GM11168 (cell line): ENCODE results near the gene NUCKS1.

Source experiments
- in situ Hi-C: fragments of 300-500 bp; cut with MboI; formaldehyde crosslinking; loops from one replicate; pipeline ENCODE4 v1.12.0; 2022; ENCODE audit warnings: low sequenced_read_pairs; ENCODE audit not compliant: unreplicated experiment

The NUCKS1 gene

GRCh38 chr1:205706601-205707502 lies 43.1 kb downstream of the NUCKS1 start:
- in situ Hi-C loops, result no loop called here

GRCh38 chr1:205704903-205705302 lies 45.1 kb downstream of the NUCKS1 start:
- in situ Hi-C loops, result no loop called here

DNA sequence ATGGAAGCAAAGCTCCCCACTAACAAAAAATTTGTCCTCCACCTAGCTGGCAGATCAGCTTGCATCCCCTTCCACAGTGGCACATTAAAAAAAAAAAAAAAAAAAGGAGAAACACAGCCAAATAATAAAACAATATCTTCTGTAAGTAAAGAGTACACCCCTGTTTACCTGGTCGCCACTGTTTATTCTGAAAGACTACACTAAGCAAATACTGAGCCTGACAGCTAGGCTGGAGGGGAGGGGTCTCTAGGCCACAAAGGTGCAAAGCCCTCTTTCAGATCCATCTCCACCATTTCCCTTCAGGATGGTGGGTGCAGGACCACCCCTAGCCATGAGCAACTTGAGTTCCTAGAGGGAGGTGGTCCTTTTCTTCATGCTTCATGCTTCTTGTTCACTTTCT lies 46.9 kb downstream of the NUCKS1 start:
- in situ Hi-C loops, result no loop called here

GRCh38 chr1:205701891-205702290 lies 48.1 kb downstream of the NUCKS1 start:
- in situ Hi-C loops, result no loop called here

DNA sequence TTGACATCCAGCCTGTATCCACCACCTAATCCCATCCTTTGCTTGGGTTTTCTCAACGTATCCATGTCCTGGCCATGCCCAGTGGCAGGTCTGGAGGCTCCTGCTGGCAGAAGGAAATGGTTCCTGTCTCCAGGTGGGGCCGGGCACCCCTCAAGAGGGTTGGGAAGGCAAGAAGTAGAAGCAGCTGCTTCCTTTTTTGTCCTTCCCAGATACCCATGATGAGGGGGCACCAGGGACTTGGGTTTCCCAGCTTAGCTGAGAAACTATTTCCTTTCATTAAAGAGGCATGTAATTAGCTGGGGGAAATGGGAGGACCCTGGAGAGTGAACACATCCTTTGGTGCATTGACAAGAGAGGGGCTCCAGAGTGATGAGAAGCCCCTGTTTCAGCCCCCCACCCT lies 48.6 kb downstream of the NUCKS1 start:
- in situ Hi-C loops, result no loop called here

GRCh38 chr1:205700865-205701401 lies 49.0 kb downstream of the NUCKS1 start:
- in situ Hi-C loops, result no loop called here

DNA sequence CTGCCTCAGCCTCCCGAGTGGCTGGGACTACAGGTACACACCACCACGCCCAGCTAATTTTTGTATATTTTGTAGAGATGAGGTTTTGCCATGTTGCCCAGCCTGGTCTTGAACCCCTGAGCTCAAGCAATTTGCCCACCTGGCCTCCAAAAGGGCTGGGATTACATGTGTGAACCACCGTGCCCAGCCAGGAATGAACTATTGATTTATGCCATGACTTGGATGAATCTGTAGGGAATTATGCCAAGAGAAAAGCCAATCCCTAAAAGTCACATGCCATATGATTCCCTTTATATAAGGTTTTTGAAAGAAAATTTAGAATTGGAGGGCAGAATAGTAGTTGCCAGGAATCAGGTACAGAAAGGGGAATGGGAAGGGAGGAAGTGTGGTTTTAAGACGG lies 50.6 kb downstream of the NUCKS1 start:
- in situ Hi-C loops, result no loop called here

DNA sequence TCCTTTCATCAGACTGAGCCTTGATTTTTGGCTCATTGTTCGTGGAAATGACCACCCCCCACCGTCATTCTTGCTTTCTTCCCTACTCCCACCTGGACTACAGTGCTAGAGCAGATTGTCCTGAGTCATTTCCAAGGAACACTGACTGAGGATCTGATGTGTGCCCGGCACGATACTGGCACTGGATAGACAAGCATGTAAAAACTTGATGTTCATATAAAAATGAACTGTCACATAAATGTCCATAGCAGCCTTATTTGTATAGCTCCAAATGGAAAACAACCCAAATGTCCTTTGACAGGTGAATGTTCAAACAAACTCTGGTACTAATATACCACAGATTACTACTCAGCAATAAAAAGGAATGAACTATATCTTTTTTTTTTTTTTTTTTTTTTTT lies 51.1 kb downstream of the NUCKS1 start:
- in situ Hi-C loops, result no loop called here

GRCh38 chr1:205693421-205693991 lies 56.5 kb downstream of the NUCKS1 start:
- in situ Hi-C loops, result no loop called here

GRCh38 chr1:205692423-205692822 lies 57.6 kb downstream of the NUCKS1 start:
- in situ Hi-C loops, result no loop called here

- in situ Hi-C loops, result no loop called here
These were observed 59.7 kb downstream of the NUCKS1 start for GRCh38 chr1:205690122-205690756.

- in situ Hi-C loops, result no loop called here
These were observed 60.5 kb downstream of the NUCKS1 start for GRCh38 chr1:205689479-205689878.

- in situ Hi-C loops, result no loop called here
These were observed 61.6 kb downstream of the NUCKS1 start for GRCh38 chr1:205688171-205689080.

GRCh38 chr1:205687242-205687641 lies 62.7 kb downstream of the NUCKS1 start:
- in situ Hi-C loops, result no loop called here

DNA sequence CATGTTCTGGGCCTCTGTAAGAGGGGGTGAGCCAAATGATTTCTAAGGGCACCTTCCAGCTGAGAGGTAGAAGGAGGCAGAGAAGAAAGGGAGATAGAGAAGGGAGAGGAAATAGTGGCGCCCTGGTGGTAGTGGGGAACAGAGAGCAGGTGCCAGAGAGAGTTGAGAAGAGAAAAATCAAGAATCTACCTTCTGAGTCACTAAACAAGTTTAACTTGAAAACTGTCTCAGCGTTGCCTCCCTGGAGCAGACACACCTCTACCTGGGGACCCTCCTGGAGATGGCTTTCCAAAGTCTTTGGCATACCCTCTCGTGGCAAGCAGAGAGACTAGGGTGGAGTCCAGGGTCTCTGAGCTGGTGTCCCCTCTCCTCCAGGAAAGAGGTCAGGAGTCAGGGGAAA lies 68.6 kb downstream of the NUCKS1 start:
- in situ Hi-C loops, result no loop called here

- in situ Hi-C loops, result no loop called here
These were observed 69.7 kb downstream of the NUCKS1 start, which contains the start of gene SLC45A3 for GRCh38 chr1:205680073-205680851. Gene SLC45A3 (minus strand): TSS chr1:205680509. CDS start chr1:205664656, 15,853 bp downstream.

- in situ Hi-C loops, result no loop called here
These were observed 71.5 kb downstream of the NUCKS1 start for GRCh38 chr1:205678286-205679111.

- in situ Hi-C loops, result no loop called here
These were observed 72.8 kb downstream of the NUCKS1 start for GRCh38 chr1:205677167-205677566.
